HG02588 (cell line): Measurements from ENCODE around the gene IER3IP1.
"Not testable (repeated sequence)": the region's sequence is repeated elsewhere in the genome, so short reads cannot be mapped to it uniquely, and the experiment has no call there.

Experiments
- ATAC-seq: cut with Tn5 transposase; IDR thresholded peaks from one replicate; pipeline ENCODE4 v1.9.1; 2021; ENCODE audit warnings: mild to moderate bottlenecking, moderate library complexity; ENCODE audit not compliant: unreplicated experiment

IER3IP1 gene

DNA sequence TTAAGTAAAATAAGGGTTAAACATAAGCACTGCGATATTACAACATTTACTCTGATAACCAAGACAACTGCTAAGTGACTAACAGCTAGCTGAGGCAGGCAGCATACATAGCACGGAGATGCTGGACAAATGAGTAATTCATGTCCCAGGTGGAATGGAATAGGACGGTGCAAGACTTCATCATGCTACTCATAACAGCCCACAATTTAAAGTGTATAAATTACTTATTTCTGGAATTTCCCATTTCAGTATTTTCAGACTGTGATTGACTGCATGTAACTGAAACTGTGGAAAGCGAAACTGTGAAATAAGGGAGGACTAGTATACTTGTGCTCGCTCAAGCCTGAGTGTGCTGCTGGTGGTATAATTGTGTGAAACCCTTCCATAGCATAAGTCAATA lies 12.9 kb downstream of the IER3IP1 start:
- ATAC-seq, result peak; percentile 82

DNA sequence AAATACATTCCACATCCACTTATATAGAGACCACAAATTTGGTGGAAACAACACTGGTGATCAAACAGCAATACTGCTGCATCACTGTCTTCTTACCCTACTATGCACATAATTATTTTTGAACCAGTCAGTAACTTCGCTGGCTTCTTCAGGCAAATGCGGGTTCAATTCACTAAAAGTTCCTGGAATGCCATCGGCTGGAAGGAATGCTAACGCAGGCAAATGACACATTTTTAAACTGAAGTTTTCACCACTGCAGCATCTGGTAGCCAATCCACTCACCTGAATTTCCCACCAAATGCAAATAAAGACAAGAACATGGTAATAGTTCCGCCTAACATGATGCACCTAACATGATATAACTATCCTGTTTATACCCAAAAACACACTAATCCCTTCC lies 15.9 kb downstream of the IER3IP1 start:
- ATAC-seq, result no peak

DNA sequence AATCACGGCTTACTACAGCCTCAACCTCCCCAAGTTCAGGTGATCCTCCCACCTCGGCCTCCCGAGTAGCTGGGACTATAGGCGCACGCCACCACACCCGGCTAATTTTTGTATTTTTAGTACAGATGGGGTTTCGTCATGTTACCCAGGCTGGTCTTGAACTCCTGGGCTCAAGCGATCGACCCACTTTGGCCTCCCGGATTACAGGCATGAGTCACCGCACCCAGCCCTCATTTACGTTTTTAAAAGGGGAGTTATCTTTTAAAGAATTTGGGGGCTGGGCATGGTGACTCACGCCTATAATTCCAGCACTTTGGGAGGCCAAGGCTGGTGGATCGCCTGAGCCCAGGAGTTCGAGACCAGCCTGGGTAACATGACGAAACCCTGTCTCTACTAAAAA lies 17.8 kb downstream of the IER3IP1 start:
- not testable (repeated sequence) for ATAC-seq

DNA sequence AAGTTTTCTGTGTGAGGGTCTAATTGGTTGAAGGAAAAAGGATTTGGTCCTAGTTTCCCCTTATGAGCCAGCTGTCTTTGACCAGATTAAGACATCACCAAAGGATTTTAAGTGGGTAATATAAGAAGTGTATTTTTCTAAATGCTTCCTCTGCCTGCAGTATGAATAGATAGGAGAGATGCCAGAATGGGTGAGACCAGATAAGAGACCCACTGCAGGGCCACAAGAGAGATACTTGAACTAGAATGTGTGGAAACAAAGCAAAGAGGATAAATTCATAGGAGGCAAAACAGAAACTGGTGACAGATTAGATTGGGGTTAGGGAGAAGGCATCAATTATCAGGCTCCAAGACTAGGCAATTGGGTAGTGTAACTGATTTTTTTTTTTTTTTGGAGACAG lies 24.7 kb downstream of the IER3IP1 start:
- no peak for ATAC-seq

DNA sequence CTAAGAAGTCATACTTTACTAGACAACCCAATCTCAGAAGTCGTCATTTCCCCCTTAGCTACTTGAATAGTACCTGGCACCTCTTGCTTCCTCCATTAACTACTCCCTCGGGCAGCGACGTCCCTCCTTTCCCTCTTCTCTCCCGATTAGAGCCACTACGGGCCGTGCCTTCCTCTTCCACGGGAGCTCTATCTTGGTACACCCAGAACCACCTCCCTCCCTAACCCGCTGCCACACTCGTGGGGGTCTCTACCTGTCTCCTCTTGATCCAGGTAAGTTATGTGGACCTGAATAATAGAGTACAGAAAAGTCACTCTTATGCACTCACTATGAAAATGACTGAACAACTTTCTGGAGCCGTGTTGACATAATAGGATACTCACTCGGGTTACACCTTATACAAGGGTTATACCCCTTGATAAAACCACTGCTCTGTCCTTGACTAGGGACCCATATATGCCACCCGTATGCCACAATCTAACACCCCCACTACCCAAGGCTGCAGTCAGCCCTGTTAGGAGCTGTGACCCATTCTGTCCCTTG lies 25.3 kb downstream of the IER3IP1 start:
- ATAC-seq, result no peak

DNA sequence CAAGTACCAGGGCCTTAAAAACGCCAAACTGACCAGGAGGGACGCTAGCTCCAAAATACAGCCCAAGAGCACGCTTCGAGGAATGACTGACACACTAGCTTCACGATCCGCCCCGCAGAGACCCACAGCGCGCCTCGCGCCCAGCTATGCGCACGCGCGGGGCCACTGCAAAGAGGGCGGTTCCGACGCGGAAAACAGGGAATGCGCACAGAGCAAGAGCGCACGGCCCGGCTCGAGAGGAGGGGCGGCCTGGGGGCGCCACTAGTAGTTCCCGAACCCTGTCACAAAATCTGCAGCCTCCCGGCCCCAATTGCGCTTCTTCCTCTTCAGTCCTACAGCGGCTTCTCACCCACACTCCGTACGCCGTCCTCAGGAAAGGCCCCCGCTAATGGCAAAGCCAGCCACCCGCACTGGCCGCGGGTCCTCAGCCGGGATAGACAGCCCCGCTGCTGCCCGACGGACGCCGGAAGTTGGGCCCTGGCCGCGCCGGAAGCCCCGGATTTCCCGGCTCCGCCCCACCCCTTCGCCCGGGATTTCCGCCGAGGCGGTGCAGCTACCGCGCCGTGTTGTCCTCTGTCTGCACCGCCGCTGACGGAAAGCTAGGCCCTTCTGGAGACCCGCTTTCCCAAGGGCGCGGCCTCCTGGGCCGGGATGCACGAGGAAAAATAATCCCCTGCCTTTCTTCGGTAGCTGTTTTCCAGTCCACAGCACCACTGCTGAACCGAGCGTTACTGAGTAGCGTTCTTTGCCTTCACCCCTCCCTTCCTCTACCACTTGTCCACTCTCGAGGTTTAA lies 25.9 kb downstream of the IER3IP1 start, which contains the start of gene HDHD2:
HDHD2 (minus strand) TSS at position 472 of the 795 bp plus-strand sequence. CDS start 14,061 bp downstream, outside the sequence.
- ATAC-seq, result peak; percentile 90

DNA sequence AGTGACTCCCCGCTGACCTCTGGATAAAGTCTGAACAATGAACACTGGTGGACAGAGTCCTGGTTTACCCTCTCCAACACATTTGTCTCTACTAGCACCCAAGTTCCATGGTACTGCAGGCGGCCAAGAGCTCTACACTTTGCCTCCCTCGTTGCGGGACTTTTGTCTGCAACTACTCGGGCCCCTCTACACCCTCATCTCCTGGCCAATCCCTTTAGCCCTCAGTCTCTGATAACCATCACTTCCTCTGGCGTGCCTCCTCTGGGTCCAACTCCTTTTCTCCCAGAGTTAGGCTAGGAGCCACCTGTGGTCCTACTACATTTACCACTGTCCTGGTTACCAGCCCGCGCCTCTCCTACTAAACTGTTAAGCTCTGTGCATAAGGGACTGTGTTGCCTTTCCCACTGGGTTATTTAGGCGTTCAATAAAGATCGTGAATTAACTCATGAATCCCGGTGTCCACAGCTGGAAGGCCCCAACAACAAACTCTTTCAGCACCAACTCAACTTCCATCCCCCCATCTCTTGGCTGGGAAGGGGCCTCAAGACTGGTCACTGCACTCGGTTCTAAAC lies 26.6 kb downstream of the IER3IP1 start:
- ATAC-seq, result no peak

DNA sequence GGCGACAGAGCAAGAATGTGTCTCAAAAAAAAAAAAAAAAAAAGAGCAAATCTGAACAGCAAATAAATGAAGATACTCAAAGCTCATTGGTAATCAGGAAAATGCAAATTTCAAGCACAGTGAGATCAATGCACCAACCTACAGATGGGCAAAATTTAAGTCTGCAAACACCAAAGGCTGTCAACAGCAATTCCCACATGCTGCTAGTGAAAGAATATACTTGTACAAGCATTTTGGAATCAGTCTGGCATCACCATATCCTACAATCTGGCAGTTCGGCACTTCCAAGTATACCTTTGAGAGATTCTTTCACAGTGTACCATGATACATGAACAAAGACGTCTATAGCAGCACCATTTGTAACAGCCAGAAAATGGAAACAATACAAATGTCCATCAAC lies 30.0 kb downstream of the IER3IP1 start:
- ATAC-seq, result no peak

DNA sequence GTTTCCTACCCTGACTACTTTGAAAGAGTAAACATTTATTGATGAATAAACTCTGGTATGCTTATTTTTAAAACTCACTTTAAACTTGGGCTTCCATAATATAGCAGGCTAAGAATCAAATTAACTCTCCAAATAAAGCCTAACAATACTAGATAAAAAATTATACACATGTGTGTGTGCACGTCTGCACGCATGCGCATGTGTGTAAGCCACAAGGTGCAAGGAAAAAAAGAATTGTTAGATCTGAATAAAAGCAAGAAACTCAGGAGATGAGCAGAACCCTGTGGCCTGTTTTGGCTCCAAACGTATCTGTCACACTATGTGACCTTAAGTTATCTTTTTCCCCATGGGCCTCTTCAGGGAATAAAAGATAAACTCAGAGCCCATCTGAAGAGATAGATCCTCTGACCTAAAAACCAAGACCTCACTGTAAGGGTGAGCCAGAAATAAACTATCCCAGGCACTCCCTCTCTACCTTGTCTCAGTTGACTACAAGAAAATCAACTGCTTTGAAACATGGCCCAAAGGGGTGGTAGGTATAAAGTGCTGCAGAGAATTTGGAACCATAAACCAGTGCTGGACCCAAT lies 32.2 kb downstream of the IER3IP1 start:
- no peak for ATAC-seq

DNA sequence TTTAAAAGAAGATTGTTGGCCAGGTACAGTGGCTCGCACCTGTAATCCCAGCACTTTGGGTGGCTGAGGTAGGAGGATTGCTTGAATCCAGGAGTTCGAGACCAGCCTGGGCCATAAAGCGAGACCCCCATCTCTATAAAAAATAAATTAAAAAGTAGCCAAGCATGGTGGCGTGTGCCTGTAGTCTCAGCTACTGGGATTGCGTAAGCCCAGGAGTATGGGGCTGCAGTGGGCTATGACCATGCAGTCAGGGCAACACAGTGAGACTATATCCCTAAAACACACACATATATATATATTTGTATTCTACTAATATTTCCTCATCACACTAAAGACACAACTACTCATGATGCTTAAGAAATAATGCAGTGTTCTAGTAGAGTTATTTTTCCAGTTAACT lies 33.0 kb downstream of the IER3IP1 start:
- no peak for ATAC-seq

DNA sequence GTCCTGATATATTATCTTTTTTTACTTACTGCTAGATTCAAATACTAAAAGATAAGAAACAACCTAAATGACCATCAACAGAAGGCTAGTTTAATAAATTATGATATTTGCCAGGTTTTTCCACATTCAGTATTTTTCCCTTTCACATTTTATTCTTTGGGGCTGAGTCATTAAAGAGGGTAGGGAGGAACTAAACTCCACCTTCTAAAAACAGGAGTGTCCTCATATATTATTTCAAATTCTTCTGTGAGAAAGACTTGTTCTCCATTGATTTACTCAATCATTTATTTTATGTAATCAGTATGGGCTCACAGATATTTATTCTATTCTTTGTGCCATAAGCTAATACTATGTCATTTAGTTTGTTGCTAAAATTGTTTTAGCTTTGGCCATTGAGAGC lies 34.9 kb downstream of the IER3IP1 start:
- no peak for ATAC-seq

DNA sequence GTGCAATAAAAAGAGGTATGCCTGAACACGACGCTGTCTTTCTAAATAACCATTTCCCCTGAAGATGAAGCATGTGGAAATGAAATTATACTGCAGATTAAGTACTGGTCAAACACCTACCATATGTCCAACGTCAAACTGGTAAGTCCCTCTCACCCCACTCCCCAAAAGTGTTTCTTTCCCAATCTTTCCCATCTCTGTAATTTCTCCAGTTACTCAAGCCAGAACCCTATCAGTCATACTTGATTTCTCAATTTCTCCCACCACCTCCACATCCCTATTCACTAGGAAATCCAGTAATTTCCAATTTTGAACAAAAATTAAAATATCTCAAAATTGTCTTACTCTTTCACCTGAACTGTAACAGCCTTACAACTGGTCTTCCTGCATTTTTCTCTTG lies 55.0 kb downstream of the IER3IP1 start:
- ATAC-seq, result no peak

DNA sequence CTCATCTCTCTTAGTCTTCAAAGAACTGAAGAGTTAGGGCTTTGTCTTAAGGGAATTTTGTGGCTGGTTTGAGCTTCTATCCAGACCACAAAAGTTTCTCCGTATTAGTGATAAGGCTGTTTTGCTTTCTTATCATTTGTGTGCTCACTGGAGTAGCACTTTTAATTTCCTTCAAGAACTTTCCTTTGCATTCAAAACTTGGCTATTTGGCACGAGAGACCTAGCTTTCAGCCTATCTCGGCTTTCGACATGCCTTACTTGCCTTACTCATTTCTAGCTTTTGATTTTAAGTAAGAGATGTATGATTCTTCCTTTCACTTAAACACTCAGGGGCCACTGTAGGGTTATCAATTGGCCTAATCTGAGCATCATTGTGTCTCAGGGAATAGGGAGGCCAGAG lies 55.7 kb downstream of the IER3IP1 start:
- ATAC-seq, result peak; percentile 83

DNA sequence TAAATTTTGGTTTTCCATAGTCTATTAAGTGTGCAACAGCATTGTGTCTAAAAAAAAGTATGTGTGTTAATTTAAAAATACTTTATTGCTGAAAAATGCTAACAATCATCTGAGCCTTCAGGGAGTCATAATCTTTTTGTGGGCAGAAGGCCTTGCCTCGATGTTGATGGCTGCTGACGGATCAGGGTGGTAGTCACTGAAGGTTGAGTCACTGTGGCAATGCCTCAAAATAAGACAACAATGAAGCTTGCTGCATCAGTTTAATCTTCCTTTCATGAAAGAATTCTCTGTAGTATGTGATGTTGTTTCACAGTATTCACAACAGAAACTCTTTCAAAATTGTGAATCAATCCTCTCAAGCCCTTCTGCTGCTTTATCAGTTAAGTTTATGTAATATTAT lies 57.2 kb downstream of the IER3IP1 start:
- ATAC-seq, result no peak

DNA sequence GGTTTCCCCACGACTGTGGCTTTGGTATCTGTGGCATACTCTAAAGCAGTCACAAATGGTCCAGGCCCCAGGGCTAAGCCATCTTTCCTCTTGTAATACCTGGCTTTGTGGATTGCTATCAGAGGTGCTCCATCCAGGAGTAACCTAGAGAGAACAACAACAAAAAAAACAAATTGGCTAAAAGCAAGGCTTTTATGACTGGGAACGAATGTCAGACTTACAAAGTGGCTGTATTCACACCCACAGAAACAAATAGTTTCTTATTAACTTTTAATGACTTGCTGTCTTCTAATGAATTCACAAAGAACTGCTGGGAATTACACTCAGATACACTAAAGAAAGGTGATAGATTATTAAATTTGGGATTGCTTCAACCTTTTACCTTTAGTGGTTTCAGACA lies 61.0 kb downstream of the IER3IP1 start:
- no peak for ATAC-seq

DNA sequence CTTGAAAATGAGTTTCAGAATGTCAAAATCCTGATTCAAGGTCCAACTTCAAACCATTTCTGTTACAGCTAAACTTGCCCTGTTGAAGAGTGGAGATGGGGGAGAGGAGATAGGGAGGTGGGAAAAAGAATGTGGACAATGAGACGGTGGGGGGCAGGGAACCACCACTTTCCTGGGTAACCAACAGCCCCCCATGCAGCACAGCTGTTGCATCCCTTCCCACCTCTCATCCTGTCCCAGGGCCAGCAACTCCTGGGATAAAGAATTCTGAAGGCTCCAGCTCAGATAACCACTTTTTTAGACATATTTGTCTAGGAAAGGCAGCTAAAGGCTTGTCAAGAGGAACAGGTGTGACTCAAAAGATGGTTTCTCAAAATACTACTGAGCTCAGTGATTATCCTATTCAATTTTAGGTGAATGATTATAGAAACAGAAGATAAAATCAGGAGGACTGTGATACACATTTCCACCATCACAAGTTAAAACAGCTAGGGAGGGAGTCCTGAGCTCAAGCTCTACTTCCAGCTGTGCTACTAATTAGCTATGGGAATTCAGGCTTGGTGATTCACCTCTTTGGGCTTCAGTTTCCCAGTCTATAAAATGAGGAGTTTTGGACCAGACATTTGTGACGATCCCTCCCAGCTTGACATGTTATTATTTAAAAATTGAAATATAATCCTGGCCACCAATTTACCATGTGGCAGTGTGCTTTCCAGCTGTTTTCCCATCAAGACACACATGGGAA lies 62.2 kb downstream of the IER3IP1 start:
- no peak for ATAC-seq

DNA sequence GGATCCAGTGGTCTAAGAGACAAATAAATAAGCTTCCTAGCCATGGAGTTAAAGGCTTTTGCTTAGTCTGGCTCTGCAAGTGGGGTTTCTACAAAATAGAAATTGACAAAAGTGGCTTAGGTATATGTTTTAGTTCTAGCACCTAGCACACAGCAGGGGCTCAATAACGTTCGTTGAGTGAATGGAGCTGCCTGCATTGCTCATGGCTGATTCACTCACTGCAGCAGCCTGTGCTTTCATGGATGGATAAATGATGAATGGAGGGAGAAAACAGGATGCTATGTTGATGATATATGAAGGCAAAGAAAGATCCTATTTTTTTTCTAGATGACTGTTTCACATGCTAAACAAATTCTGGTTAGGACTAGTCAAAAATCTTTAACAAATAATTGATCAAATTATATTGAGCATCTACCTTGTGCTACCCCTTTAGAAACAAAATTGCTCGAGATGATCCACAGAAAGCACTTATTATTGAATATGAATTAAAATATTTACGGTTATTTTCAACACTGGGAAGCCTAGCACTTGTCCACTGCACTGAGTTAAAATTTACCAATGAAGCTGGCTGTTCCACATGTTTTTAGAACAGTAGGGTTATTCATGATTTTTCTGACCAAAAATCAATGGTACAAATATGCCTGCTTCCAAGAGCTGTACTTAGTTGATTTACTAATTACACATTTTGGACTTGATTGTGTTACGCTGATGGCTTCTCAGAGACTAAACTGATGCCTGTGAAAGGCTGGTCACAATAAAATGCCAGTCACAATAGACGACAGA lies 65.5 kb downstream of the IER3IP1 start:
- no peak for ATAC-seq

DNA sequence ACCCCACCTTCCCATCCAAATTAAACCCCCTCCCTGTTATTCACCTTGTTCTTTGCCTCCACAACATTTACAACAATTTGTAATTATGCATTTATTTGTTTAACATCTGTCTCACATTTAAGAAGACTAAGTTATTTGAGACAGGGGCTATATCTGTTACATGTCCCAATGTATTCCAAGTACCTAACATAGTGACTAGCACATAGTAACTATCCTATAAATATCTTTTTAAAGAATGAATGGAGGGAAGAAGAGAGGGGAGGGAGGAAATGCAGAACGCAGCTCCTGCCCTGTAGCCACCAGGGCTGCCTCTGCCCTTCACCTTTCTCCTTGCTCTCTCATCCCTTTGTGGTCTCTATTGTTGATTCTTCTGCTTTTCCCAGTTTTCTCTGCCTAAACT lies 66.4 kb downstream of the IER3IP1 start:
- ATAC-seq, result no peak

DNA sequence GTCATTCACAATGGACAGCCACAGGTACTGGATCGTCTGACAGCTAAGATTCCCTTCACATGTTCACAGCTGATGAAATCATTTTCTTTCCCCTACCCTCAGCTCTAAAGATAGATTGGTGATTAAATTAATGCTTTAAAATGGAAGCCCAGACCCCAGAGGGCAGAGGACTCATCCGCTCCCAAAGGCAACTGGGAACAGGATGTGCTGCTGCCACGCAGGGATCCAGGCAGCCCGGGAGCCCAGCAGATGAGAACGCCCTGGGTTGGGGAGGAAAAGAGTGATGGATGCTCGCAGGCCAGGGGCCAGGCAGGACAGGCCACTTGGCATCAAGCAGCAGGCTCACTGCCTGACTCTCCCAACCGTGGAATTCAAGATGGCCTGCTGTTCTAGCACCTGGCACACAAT lies 67.2 kb downstream of the IER3IP1 start:
- no peak for ATAC-seq

DNA sequence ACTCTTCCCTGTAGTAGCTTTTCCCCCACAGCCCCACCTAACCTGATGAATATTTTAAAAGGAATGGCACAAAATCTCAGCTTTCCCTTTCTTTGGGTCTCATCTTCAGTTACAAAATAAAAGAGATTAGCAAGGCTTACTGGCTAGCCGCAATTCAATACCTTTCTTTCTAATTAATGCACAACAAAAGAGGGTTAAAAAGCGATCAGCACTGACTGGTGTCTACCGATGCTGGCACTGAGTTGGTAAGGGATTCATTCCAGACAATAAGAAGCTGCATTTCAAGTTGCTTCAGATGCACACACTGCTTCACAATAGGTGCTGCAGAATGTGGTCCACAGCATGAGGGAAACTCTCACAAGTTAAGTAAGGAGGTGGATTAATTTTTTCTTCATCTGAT lies 67.8 kb downstream of the IER3IP1 start:
- no peak for ATAC-seq
